Measurements from ENCODE around the gene GFOD2.

GFOD2 gene

GRCh38 chr16:67628216-67628615, 90.9 kb downstream of the GFOD2 start:
- no peak for DNase-seq
